ENCODE data around the gene THSD4.

Gene THSD4

DNA sequence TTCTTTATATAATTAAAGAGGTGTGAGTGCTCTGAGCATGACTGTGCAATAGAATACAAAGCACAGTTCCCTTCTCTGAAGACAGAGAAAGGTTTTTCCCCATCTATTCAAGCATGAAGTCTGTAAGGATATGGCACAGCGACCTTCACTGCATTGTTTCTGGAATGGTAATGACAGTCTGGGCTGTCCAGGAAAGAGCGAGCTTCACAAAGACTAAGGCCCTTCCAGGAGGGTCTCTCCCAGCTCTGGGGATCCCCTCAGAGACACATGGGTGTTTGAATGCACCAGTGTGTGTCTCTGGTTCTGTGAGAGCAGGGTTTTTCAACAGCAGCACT lies 515.2 kb downstream of the THSD4 start:
- TF ChIP-seq, protein P1, sequence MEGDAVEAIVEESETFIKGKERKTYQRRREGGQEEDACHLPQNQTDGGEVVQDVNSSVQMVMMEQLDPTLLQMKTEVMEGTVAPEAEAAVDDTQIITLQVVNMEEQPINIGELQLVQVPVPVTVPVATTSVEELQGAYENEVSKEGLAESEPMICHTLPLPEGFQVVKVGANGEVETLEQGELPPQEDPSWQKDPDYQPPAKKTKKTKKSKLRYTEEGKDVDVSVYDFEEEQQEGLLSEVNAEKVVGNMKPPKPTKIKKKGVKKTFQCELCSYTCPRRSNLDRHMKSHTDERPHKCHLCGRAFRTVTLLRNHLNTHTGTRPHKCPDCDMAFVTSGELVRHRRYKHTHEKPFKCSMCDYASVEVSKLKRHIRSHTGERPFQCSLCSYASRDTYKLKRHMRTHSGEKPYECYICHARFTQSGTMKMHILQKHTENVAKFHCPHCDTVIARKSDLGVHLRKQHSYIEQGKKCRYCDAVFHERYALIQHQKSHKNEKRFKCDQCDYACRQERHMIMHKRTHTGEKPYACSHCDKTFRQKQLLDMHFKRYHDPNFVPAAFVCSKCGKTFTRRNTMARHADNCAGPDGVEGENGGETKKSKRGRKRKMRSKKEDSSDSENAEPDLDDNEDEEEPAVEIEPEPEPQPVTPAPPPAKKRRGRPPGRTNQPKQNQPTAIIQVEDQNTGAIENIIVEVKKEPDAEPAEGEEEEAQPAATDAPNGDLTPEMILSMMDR (IDR thresholded peaks at IDR 0.05; ENCODE audit: control extremely low read depth, extremely low read depth, low read depth, missing control alignments): no peak
- ChIA-PET CTCF (no interaction called here), POLR2A (no interaction called here)
- no peak for DNase-seq (ENCODE audit: extremely low spot score)

DNA sequence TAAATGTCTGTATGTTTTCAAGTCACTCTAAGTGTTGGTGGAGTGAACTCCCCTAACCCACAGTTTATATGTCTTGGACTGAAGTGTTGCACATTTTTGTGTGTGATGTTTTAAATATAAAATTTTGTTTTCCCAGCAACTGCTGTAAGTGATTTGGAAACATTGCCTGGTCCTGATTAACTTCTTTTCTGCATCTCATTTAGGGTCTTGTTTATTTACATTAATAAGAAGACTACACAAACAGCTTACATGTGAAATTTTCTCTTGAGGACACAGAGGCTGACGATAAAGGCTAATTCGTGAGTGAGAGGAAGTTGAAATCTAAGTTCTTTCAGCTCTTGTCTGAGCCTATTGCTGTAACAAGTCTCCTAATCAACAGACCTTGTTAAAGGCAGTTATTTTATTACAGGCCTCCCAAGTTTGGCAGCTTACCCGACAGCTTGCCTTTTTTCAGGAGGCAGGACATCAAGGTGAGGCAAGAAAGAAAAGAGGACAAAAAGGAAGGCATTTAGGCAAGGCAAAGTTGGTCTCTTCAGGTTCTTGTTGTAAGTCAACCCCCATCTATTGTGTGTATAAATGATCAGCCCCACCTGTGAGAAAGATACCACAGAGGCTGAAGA lies 517.4 kb downstream of the THSD4 start:
- no peak for DNase-seq (ENCODE audit: extremely low spot score)
- CTCF ChIA-PET: interaction anchor here (0.9 kb wide), 1 partner anchor 17 kb away, joined by 3 read pairs; no protein-coding TSS in a partner anchor

DNA sequence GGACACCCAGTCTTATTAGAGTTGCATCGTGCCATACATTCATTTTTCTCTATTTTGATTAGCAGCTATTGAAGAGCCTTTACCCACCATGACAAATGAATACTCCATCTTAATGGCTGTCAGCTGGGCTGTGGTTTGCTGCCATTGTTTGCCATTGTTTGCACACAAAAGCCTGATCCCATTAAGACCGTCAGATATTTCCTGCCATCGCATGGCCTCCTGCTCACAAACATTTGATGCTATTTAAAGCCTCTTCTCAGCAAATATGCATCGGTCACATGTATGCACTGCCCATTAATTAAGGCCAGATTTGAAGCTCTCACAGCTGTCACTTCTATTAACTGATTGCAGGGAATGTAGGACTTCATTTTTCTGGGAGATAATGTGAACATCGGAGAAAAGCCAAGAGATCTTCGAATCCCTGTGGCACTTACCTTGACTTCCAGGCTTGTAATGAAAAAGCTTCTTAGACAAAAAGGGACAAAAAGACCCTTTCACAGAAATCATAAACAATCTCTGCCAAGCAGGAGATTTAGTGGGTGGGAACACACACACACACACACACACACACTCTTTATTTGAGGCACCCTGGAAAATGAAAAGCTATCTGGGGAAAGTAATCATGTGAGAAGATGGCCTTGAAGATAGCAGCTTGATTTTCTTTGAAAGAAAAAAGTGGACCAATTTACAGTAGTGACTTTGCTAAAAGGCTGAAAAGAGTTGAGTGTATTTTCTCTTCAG lies 519.7 kb downstream of the THSD4 start:
- POLR2A ChIA-PET: no interaction called here

More for the DNA sequence above, 517.4 kb downstream of the THSD4 start:
- POLR2A ChIA-PET: no interaction called here
- TF ChIP-seq, protein P1 (IDR thresholded peaks at IDR 0.05; ENCODE audit: control extremely low read depth, extremely low read depth, low read depth, missing control alignments): no peak

DNA sequence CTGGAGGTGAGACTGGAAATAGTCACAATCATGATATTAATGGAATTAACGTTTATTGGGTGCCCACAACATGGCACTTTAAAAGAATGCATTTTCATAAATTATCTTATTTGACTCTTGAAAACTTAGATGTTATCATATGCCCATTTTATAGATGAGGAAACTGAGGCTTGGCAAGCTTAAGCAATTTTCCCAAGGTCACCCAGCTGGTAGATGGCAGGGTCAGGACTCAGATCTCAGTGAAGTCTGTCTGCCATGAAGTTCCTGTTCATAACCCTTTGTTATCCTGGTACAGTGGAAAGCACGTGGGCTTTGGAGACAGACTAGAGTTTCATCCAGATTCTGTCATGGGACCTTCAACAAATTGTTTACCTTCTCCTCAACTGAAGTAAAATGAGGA lies 520.5 kb downstream of the THSD4 start:
- TF ChIP-seq, protein P1 (IDR thresholded peaks at IDR 0.05; ENCODE audit: control extremely low read depth, extremely low read depth, low read depth, missing control alignments): no peak
- ChIA-PET CTCF (no interaction called here), POLR2A (no interaction called here)
- no peak for DNase-seq (ENCODE audit: extremely low spot score)

More for the DNA sequence above, 519.7 kb downstream of the THSD4 start:
- no peak for DNase-seq (ENCODE audit: extremely low spot score)
- CTCF ChIA-PET: no interaction called here
- TF ChIP-seq, protein P1 (IDR thresholded peaks at IDR 0.05; ENCODE audit: control extremely low read depth, extremely low read depth, low read depth, missing control alignments): no peak

DNA sequence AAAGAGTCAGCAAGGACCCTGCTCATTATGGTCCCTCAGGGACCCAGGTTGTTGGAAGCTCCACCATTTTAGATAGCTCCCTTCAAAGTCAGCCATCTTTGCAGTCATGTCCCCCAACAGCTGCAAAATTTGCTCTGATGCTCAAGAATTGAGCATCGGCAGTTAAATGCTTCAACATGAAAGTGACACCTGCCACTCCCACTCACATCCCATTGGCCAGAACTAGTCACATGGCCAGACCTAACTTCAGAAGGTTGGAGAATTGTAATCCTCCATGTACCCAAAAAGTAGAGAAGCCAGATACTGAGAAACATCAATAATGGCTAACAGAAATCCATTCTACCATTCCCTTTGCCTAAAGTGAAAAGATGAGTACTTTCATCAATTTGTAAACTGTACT lies 523.6 kb downstream of the THSD4 start:
- CTCF ChIA-PET: no interaction called here
- no peak for DNase-seq (ENCODE audit: extremely low spot score)
- POLR2A ChIA-PET: no interaction called here
- TF ChIP-seq, protein P1 (IDR thresholded peaks at IDR 0.05; ENCODE audit: control extremely low read depth, extremely low read depth, low read depth, missing control alignments): no peak

DNA sequence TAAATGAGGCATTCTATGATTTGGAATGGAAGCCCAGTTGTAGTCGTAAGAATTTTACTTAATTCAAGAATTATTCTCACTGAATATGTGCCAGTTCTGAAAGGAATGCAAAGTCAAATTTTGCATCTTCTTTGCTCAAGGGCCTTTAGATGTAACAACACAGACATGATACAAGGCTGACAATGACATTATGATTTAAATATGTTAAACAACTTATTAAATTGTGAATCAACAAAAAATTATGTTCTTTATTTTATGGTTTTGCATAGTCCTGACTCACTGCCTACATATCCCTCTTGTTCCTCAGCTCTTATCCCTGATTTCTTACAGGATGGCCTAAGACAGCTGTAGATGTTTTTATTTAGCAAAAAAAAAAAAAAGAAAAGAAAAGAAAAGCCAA lies 524.2 kb downstream of the THSD4 start:
- TF ChIP-seq, protein P1 (IDR thresholded peaks at IDR 0.05; ENCODE audit: control extremely low read depth, extremely low read depth, low read depth, missing control alignments): no peak
- DNase-seq (ENCODE audit: extremely low spot score): no peak
- POLR2A ChIA-PET: no interaction called here
- CTCF ChIA-PET: no interaction called here

Data from GM10248 (cell line).